ENCODE results near the gene SETD3. TPM values are rescaled to one million over a fixed set of nuclear protein-coding genes. Genes with fewer than 3 reads are reported as not detected.

SETD3 gene
- total RNA-seq, 1 donor from 2014 or later: 62.8 TPM

- DNase-seq (ENCODE audit: low read depth) (no peak), FAIRE-seq (no peak)
- Histone ChIP-seq H3K9ac (ENCODE audit: low read length) (no peak overlapping the region), H3K4me1 (ENCODE audit: insufficient read depth, low read length) (peaks cover 8% of the 10 kb centered on the region), H3K27me3 (ENCODE audit: insufficient read depth, low read length) (no peaks in the 10 kb centered on the region), H3K4me3 (ENCODE audit: insufficient read depth, low read depth, low read length) (no peak overlapping the region), H3K36me3 (ENCODE audit: insufficient read depth, low read length) (no peaks in the 10 kb centered on the region), H3K79me2 (ENCODE audit: insufficient read depth, low read length) (no peaks in the 10 kb centered on the region), H2AFZ (ENCODE audit: low read depth, low read length) (no peak overlapping the region), H3K9me3 (ENCODE audit: insufficient read depth, low read depth, low read length) (no peaks in the 10 kb centered on the region), H3K27ac (ENCODE audit: low read depth, low read length) (no peak overlapping the region), H4K20me1 (ENCODE audit: insufficient read depth, low read length) (no peaks in the 10 kb centered on the region), H3K4me2 (ENCODE audit: low read length) (no peak overlapping the region)
- peaks cover 2% of the 10 kb centered on the region for H3K9me3 Mint-ChIP-seq (ENCODE audit: unreplicated experiment)
- peaks cover 9% of the 10 kb centered on the region for H3K4me1 Mint-ChIP-seq (ENCODE audit: low read depth, unreplicated experiment)
- H3K27me3 Mint-ChIP-seq (ENCODE audit: low read depth, unreplicated experiment): peaks cover 7% of the 10 kb centered on the region
- no peaks in the 10 kb centered on the region for H3K36me3 Mint-ChIP-seq (ENCODE audit: low read depth, unreplicated experiment)
- no peak for TF ChIP-seq EZH2 (IDR thresholded peaks at IDR 0.05; ENCODE audit: insufficient read depth, low read length)
- TF ChIP-seq CTCF (IDR thresholded peaks at IDR 0.05; ENCODE audit: insufficient read depth, low read depth, low read length): no peak
- no peak overlapping the region for H3K27ac Mint-ChIP-seq (ENCODE audit: unreplicated experiment)
- H3K4me3 Mint-ChIP-seq (ENCODE audit: unreplicated experiment): no peak overlapping the region
Measured at GRCh38 chr14:99377951-99378350, 102.7 kb downstream of the SETD3 start.

GRCh38 chr14:99374964-99375363, 105.7 kb downstream of the SETD3 start:
- Histone ChIP-seq H4K20me1 (ENCODE audit: insufficient read depth, low read length) (no peaks in the 10 kb centered on the region), H3K4me3 (ENCODE audit: insufficient read depth, low read depth, low read length) (no peak overlapping the region), H3K4me2 (ENCODE audit: low read length) (no peak overlapping the region), H3K4me1 (ENCODE audit: insufficient read depth, low read length) (peaks cover 6% of the 10 kb centered on the region), H3K27me3 (ENCODE audit: insufficient read depth, low read length) (no peaks in the 10 kb centered on the region), H3K79me2 (ENCODE audit: insufficient read depth, low read length) (no peaks in the 10 kb centered on the region), H3K9ac (ENCODE audit: low read length) (no peak overlapping the region), H2AFZ (ENCODE audit: low read depth, low read length) (no peak overlapping the region), H3K36me3 (ENCODE audit: insufficient read depth, low read length) (no peaks in the 10 kb centered on the region), H3K9me3 (ENCODE audit: insufficient read depth, low read depth, low read length) (no peaks in the 10 kb centered on the region), H3K27ac (ENCODE audit: low read depth, low read length) (no peak overlapping the region)
- Mint-ChIP-seq H3K9me3 (ENCODE audit: unreplicated experiment) (peaks cover 2% of the 10 kb centered on the region), H3K27ac (ENCODE audit: unreplicated experiment) (no peak overlapping the region), H3K27me3 (ENCODE audit: low read depth, unreplicated experiment) (no peaks in the 10 kb centered on the region), H3K4me1 (ENCODE audit: low read depth, unreplicated experiment) (peaks cover 2% of the 10 kb centered on the region), H3K4me3 (ENCODE audit: unreplicated experiment) (no peak overlapping the region), H3K36me3 (ENCODE audit: low read depth, unreplicated experiment) (no peaks in the 10 kb centered on the region)
- FAIRE-seq: no peak
- TF ChIP-seq EZH2 (IDR thresholded peaks at IDR 0.05; ENCODE audit: insufficient read depth, low read length): no peak
- TF ChIP-seq CTCF (IDR thresholded peaks at IDR 0.05; ENCODE audit: insufficient read depth, low read depth, low read length): no peak
- no peak for DNase-seq (ENCODE audit: low read depth)

DNA sequence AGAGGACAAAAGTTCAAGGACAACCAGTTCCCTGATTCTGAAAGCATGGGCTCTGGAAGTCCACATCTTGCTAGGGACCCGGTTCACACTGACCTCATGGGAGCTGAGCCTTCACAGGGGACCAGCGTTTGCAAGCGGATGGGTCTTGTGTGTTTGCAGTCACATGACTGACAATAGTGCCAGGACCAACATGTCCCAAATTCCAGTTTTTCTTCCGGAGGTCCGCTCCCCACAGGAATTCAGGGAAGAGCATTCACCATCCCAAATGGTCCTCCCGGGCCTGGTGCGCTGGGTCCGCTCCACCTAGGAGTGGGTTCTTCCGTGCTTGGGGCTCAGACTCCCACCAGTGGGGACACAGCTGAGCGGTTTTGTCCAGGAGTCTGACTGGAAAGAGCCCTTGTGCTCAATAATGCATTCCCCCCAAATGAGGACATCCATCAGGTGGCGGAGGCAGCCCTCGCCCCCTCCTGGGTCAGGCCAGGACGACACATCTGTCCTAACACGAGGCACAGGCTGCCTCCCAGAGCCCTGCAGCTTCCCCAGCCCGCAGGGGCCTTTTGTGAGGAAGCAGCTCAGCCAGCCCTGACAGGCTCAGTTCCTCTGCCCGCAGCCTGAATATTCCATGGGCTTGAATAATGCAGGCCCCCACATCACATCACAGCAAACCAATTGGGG, 116.9 kb downstream of the SETD3 start:
- Histone ChIP-seq H3K36me3 (ENCODE audit: insufficient read depth, low read length) (no peaks in the 10 kb centered on the region), H3K9me3 (ENCODE audit: insufficient read depth, low read depth, low read length) (no peaks in the 10 kb centered on the region), H3K27me3 (ENCODE audit: insufficient read depth, low read length) (peaks cover 2% of the 10 kb centered on the region), H3K4me2 (ENCODE audit: low read length) (no peak overlapping the region), H3K9ac (ENCODE audit: low read length) (no peak overlapping the region), H3K4me3 (ENCODE audit: insufficient read depth, low read depth, low read length) (no peak overlapping the region), H3K27ac (ENCODE audit: low read depth, low read length) (no peak overlapping the region), H3K79me2 (ENCODE audit: insufficient read depth, low read length) (no peaks in the 10 kb centered on the region), H4K20me1 (ENCODE audit: insufficient read depth, low read length) (no peaks in the 10 kb centered on the region), H3K4me1 (ENCODE audit: insufficient read depth, low read length) (no peaks in the 10 kb centered on the region), H2AFZ (ENCODE audit: low read depth, low read length) (no peak overlapping the region)
- Mint-ChIP-seq H3K4me1 (ENCODE audit: low read depth, unreplicated experiment) (peaks cover 9% of the 10 kb centered on the region), H3K9me3 (ENCODE audit: unreplicated experiment) (peaks cover 4% of the 10 kb centered on the region), H3K27me3 (ENCODE audit: low read depth, unreplicated experiment) (peaks cover 2% of the 10 kb centered on the region), H3K27ac (ENCODE audit: unreplicated experiment) (no peak overlapping the region), H3K36me3 (ENCODE audit: low read depth, unreplicated experiment) (no peaks in the 10 kb centered on the region), H3K4me3 (ENCODE audit: unreplicated experiment) (no peak overlapping the region)
- DNase-seq (ENCODE audit: low read depth) (no peak), FAIRE-seq (no peak)
- TF ChIP-seq EZH2 (IDR thresholded peaks at IDR 0.05; ENCODE audit: insufficient read depth, low read length) (no peak), CTCF (IDR thresholded peaks at IDR 0.05; ENCODE audit: insufficient read depth, low read depth, low read length) (no peak)
